GM18498 (cell line): ENCODE results near the gene GXYLT2.
"Not testable (repeated sequence)": the region's sequence is repeated elsewhere in the genome, so short reads cannot be mapped to it uniquely, and the experiment has no call there.

Experiments used
- ATAC-seq: cut with Tn5 transposase; IDR thresholded peaks from one replicate; pipeline ENCODE4 v1.9.1; 2021; ENCODE audit warnings: mild to moderate bottlenecking, moderate library complexity; ENCODE audit not compliant: unreplicated experiment

Gene GXYLT2

GRCh38 chr3:72972706-72973030, 84.8 kb downstream of the GXYLT2 start:
- ATAC-seq = no peak

GRCh38 chr3:72973031-72973723, 85.3 kb downstream of the GXYLT2 start:
- no peak for ATAC-seq

- ATAC-seq = no peak
Measured at GRCh38 chr3:72973786-72974185, 85.9 kb downstream of the GXYLT2 start.

- no peak for ATAC-seq
Measured at GRCh38 chr3:72974956-72975355, 87.1 kb downstream of the GXYLT2 start.

GRCh38 chr3:72976281-72976741, 88.5 kb downstream of the GXYLT2 start:
- no peak for ATAC-seq

GRCh38 chr3:72977060-72977808, 89.4 kb downstream of the GXYLT2 start:
- peak; percentile 60 for ATAC-seq

- ATAC-seq = no peak
Measured at GRCh38 chr3:72982609-72983366, 94.9 kb downstream of the GXYLT2 start.

GRCh38 chr3:72985576-72985975, 97.7 kb downstream of the GXYLT2 start:
- ATAC-seq = no peak

GRCh38 chr3:72990701-72991395, 103.0 kb downstream of the GXYLT2 start:
- no peak for ATAC-seq

GRCh38 chr3:72991522-72991921, 103.7 kb downstream of the GXYLT2 start:
- no peak for ATAC-seq

GRCh38 chr3:72993391-72993790, 105.5 kb downstream of the GXYLT2 start:
- no peak for ATAC-seq

GRCh38 chr3:72995337-72995736, 107.5 kb downstream of the GXYLT2 start:
- ATAC-seq = no peak

- ATAC-seq = no peak
Measured at GRCh38 chr3:72996121-72996472, 108.3 kb downstream of the GXYLT2 start.

GRCh38 chr3:72996473-72997333, 108.9 kb downstream of the GXYLT2 start, which contains the start of gene PPP4R2:
PPP4R2 (plus strand) TSS chr3:72996811; CDS start chr3:72997038, 227 bp downstream.
- peak; percentile 87 for ATAC-seq

- peak; percentile 27 for ATAC-seq
Measured at GRCh38 chr3:72997421-72997961, 109.6 kb downstream of the GXYLT2 start.

GRCh38 chr3:72998466-72998865, 110.6 kb downstream of the GXYLT2 start:
- ATAC-seq = no peak

- ATAC-seq = no peak
Measured at GRCh38 chr3:72999951-73000350, 112.1 kb downstream of the GXYLT2 start.

GRCh38 chr3:73003050-73003449, 115.2 kb downstream of the GXYLT2 start:
- ATAC-seq = not testable (repeated sequence)

GRCh38 chr3:73004316-73004715, 116.5 kb downstream of the GXYLT2 start:
- ATAC-seq = no peak
